Uterus (tissue), 4 donors: Measurements from ENCODE around the gene GPR55. TPM values are rescaled to one million over a fixed set of nuclear protein-coding genes. Genes with fewer than 3 reads are reported as not detected.

Source experiments
- DNase-seq, 2 donors: peaks; one replicate each; pipeline ENCODE4 v3.0.0-alpha.2; 2019 to 2020
- H3K27ac ChIP-seq, 2 donors: fragments of 200-600 bp; sonication (generic); 1 replicate in 1 of 2; 2 replicates in 1 of 2; pipeline ENCODE4 v1.5.1; 2016 to 2018
- H3K27me3 ChIP-seq, 2 donors: fragments of 200-600 bp; sonication (generic); one replicate each; pipeline ENCODE4 v1.5.1; 2018 to 2019; ENCODE audit warnings: control low read depth in 1 of 2
- H3K36me3 ChIP-seq, 2 donors: fragments of 200-600 bp; sonication (generic); one replicate each; pipeline ENCODE4 v1.5.1; 2019; ENCODE audit warnings: control low read depth in 1 of 2
- H3K4me1 ChIP-seq, 2 donors: fragments of 200-600 bp; sonication (generic); one replicate each; pipeline ENCODE4 v1.5.1; 2018 to 2019; ENCODE audit warnings: control low read depth in 1 of 2
- H3K4me3 ChIP-seq, 2 donors: fragments of 200-600 bp; sonication (generic); 1 replicate in 1 of 2; 2 replicates in 1 of 2; pipeline ENCODE4 v1.5.1; 2018 to 2019; ENCODE audit warnings: mild to moderate bottlenecking in 1 of 2
- H3K9me3 ChIP-seq, 2 donors: fragments of 200-600 bp; sonication (generic); one replicate each; pipeline ENCODE4 v1.5.1; 2019; ENCODE audit warnings: control low read depth in 1 of 2
- CTCF ChIP-seq, 4 experiments: fragments of 200-600 bp in 2 of 4; fragments of 450-650 bp in 2 of 4; sonication (generic) in 2 of 4; IDR thresholded peaks; one replicate each; pipeline ENCODE4 v1.5.1; 2016 to 2019; ENCODE audit warnings: antibody characterized with exemption in 4 of 4, mild to moderate bottlenecking in 2 of 4, moderate library complexity in 1 of 4
- POLR2A ChIP-seq, 2 donors: fragments of 450-650 bp; IDR thresholded peaks; one replicate each; pipeline ENCODE4 v1.6.1; 2016; ENCODE audit warnings: antibody characterized with exemption in 2 of 2, mild to moderate bottlenecking in 1 of 2, moderate library complexity in 1 of 2
- intact Hi-C: fragments of 100-400 bp; cut with DNase I; formaldehyde crosslinking; loops from one replicate; pipeline ENCODE4 v1.15.1; 2023; ENCODE audit warnings: low total_unique reads
- total RNA-seq, 4 donors: library from RNA; depleted of rRNA in 3 of 4; stranded (reverse); fragments of >200 nt in 3 of 4; gene quantifications; one replicate each; pipeline versions ENCODE4 v1.1.0 to v1.2.4, GENCODE V29; 2014 to 2023
- donor health status: DM: yes; HTN: yes; CAD: no.

The GPR55 gene
- total RNA-seq, 4 donors from 2014 or later = not detected

GRCh38 chr2:230907361-230908091, 17.5 kb downstream of the GPR55 start:
- no peaks in the 10 kb centered on the region for H3K36me3 ChIP-seq
- no peaks in the 10 kb centered on the region for H3K9me3 ChIP-seq
- H3K4me3 ChIP-seq = no peak overlapping the region
- DNase-seq = peak in 1 of 2 donors; percentile 4
- no peaks in the 10 kb centered on the region for H3K27me3 ChIP-seq
- TF ChIP-seq POLR2A (IDR thresholded peaks at IDR 0.05) = no peak
- no peak for TF ChIP-seq CTCF (IDR thresholded peaks at IDR 0.05)
- intact Hi-C loops = no loop called here
- no peak overlapping the region for H3K27ac ChIP-seq
- H3K4me1 ChIP-seq = no peaks in the 10 kb centered on the region

- no peaks in the 10 kb centered on the region for H3K27me3 ChIP-seq
- no peaks in the 10 kb centered on the region for H3K9me3 ChIP-seq
- H3K27ac ChIP-seq = no peak overlapping the region
- no peaks in the 10 kb centered on the region for H3K36me3 ChIP-seq
- peak in 1 of 2 donors; percentile 1 for DNase-seq
- no peak for TF ChIP-seq POLR2A (IDR thresholded peaks at IDR 0.05)
- no peak for TF ChIP-seq CTCF (IDR thresholded peaks at IDR 0.05)
- no peaks in the 10 kb centered on the region for H3K4me1 ChIP-seq
- intact Hi-C loops = no loop called here
- no peak overlapping the region for H3K4me3 ChIP-seq
Observed at GRCh38 chr2:230906471-230907230, 18.4 kb downstream of the GPR55 start.

GRCh38 chr2:230905448-230906421, 19.3 kb downstream of the GPR55 start:
- Histone ChIP-seq H3K27me3 (no peaks in the 10 kb centered on the region), H3K27ac (no peak overlapping the region), H3K9me3 (no peaks in the 10 kb centered on the region), H3K4me3 (no peak overlapping the region), H3K36me3 (no peaks in the 10 kb centered on the region), H3K4me1 (no peaks in the 10 kb centered on the region)
- intact Hi-C loops = no loop called here
- TF ChIP-seq POLR2A (IDR thresholded peaks at IDR 0.05) (no peak), CTCF (IDR thresholded peaks at IDR 0.05) (no peak)
- peak in 1 of 2 donors; percentile 3 for DNase-seq

- DNase-seq = peak in 1 of 2 donors; percentile 6
- Histone ChIP-seq H3K4me1 (no peaks in the 10 kb centered on the region), H3K4me3 (no peak overlapping the region), H3K9me3 (no peaks in the 10 kb centered on the region), H3K27me3 (no peaks in the 10 kb centered on the region), H3K27ac (no peak overlapping the region), H3K36me3 (no peaks in the 10 kb centered on the region)
- intact Hi-C loops = no loop called here
- TF ChIP-seq CTCF (IDR thresholded peaks at IDR 0.05) (no peak), POLR2A (IDR thresholded peaks at IDR 0.05) (no peak)
Observed at GRCh38 chr2:230904856-230905447, 20.1 kb downstream of the GPR55 start.
